K562 (cell line): Measurements from ENCODE around the gene PTPRU. TPM values are rescaled to one million over a fixed set of nuclear protein-coding genes. Genes with fewer than 3 reads are reported as not detected.

Experiments
- ARID1B ChIP-seq: fragments of 450-650 bp; IDR thresholded peaks from 2 replicates; pipeline ENCODE4 v1.6.1; 2016; ENCODE audit warnings: antibody characterized with exemption, mild to moderate bottlenecking, inconsistent platforms
- BCOR ChIP-seq: fragments of 450-650 bp; IDR thresholded peaks from 2 replicates; pipeline ENCODE4 v1.6.1; 2016
- ELF4 ChIP-seq: fragments of 450-650 bp; formaldehyde crosslinking; IDR thresholded peaks from 2 replicates; pipeline ENCODE4 v1.4.0; 2022; ENCODE audit warnings: missing genetic modification characterization
- ESRRA ChIP-seq: fragments of 450-650 bp; IDR thresholded peaks from 2 replicates; pipeline ENCODE4 v1.6.1; 2014; ENCODE audit warnings: low read depth, mild to moderate bottlenecking, moderate library complexity, borderline replicate concordance
- FOXA1 ChIP-seq: fragments of 450-650 bp; IDR thresholded peaks from 2 replicates; pipeline ENCODE4 v1.6.1; 2016; ENCODE audit warnings: mild to moderate bottlenecking, borderline replicate concordance
- GABPB1 ChIP-seq: sonication (generic); formaldehyde crosslinking; IDR thresholded peaks from 2 replicates; pipeline ENCODE4 v1.8.0; 2022; ENCODE audit warnings: mild to moderate bottlenecking, missing genetic modification reagents
- KDM2B ChIP-seq: fragments of 250-450 bp; sonication (Bioruptor Pico); IDR thresholded peaks from 2 replicates; pipeline ENCODE4 v1.8.0; 2021; ENCODE audit warnings: mild to moderate bottlenecking, moderate library complexity
- NFIC ChIP-seq: fragments of 450-650 bp; IDR thresholded peaks from 2 replicates; pipeline ENCODE4 v1.6.1; 2017; ENCODE audit warnings: mild to moderate bottlenecking, inconsistent platforms
- PHF8 ChIP-seq: fragments of 200-600 bp; sonication (generic); IDR thresholded peaks from 2 replicates; pipeline ENCODE4 v1.6.1; 2012; ENCODE audit warnings: mixed run types, mild to moderate bottlenecking, inconsistent platforms, low read length, moderate library complexity, borderline replicate concordance
- PTRF ChIP-seq: fragments of 450-650 bp; IDR thresholded peaks from 2 replicates; pipeline ENCODE4 v1.6.1; 2016; ENCODE audit warnings: mild to moderate bottlenecking, missing genetic modification characterization, missing compliant biosample characterization
- RB1 ChIP-seq: fragments of 450-650 bp; IDR thresholded peaks from 2 replicates; pipeline ENCODE4 v1.6.1; 2017; ENCODE audit warnings: low read depth, mild to moderate bottlenecking
- SIN3A ChIP-seq, 2 experiments: fragments of 150-350 bp in 1 of 2; IDR thresholded peaks; 2 replicates each; pipeline ENCODE4 v1.6.1; 2011 to 2016; ENCODE audit warnings: borderline replicate concordance in 2 of 2, low read depth in 2 of 2, low read length in 2 of 2, mild to moderate bottlenecking in 2 of 2, moderate library complexity in 2 of 2; ENCODE audit not compliant: control insufficient read depth in 1 of 2
- ZBTB7A ChIP-seq: IDR thresholded peaks from 2 replicates; pipeline ENCODE4 v1.6.1; 2011; ENCODE audit warnings: low read depth, mild to moderate bottlenecking, low read length, moderate library complexity, borderline replicate concordance; ENCODE audit not compliant: control insufficient read depth
- polyA plus RNA-seq, 8 experiments: library from polyadenylated mRNA; depleted of rRNA in 4 of 8; stranded (reverse) in 5 of 8; unstranded in 3 of 8; fragments of >200 nt; fragmentation: Nextera tagmentation in 2 of 8; fragmentation: Illumina TruSeq in 1 of 8; extraction: Ambion mirVana in 2 of 8; extraction: Trizol in 1 of 8; gene quantifications; 2 replicates each; pipeline versions ENCODE4 v1.2.1 to v1.2.3, GENCODE V29; 2011 to 2014; ENCODE audit warnings: inconsistent platforms in 1 of 8, missing spikeins in 1 of 8
- total RNA-seq, 7 experiments: library from RNA; depleted of rRNA in 6 of 7; stranded (reverse); fragments of >200 nt in 6 of 7; fragmentation: Illumina TruSeq in 2 of 7; extraction: Trizol in 2 of 7; gene quantifications; 2 replicates each; pipeline versions ENCODE4 v1.2.1 to v1.2.3, GENCODE V29; 2011 to 2021; ENCODE audit warnings: low replicate concordance in 1 of 7
- TF ChIP-seq, protein P1 (sequence below), 2 experiments: fragments of 450-650 bp; IDR thresholded peaks; 2 replicates each; pipeline ENCODE4 v1.6.1; 2016; ENCODE audit warnings: mild to moderate bottlenecking in 2 of 2, borderline replicate concordance in 1 of 2, low read depth in 1 of 2, moderate library complexity in 1 of 2
- TF ChIP-seq, protein P2 (sequence below): conservative IDR thresholded peaks from 2 replicates; pipeline ENCODE4 v1.6.1; 2011; ENCODE audit warnings: low read depth, mild to moderate bottlenecking, low read length; ENCODE audit not compliant: control insufficient read depth
- TF ChIP-seq, protein P3 (sequence below): fragments of 450-650 bp; formaldehyde crosslinking; conservative IDR thresholded peaks from 2 replicates; pipeline ENCODE4 v1.4.0; 2022; ENCODE audit warnings: mild to moderate bottlenecking, missing genetic modification characterization

Gene PTPRU
- total and polyA plus RNA-seq, 9 of the 15 experiments (the other 6 are each of a cell fraction or from before 2014, with no cell fraction given): 0.01 to 2.9 (median 1.0) TPM

DNA sequence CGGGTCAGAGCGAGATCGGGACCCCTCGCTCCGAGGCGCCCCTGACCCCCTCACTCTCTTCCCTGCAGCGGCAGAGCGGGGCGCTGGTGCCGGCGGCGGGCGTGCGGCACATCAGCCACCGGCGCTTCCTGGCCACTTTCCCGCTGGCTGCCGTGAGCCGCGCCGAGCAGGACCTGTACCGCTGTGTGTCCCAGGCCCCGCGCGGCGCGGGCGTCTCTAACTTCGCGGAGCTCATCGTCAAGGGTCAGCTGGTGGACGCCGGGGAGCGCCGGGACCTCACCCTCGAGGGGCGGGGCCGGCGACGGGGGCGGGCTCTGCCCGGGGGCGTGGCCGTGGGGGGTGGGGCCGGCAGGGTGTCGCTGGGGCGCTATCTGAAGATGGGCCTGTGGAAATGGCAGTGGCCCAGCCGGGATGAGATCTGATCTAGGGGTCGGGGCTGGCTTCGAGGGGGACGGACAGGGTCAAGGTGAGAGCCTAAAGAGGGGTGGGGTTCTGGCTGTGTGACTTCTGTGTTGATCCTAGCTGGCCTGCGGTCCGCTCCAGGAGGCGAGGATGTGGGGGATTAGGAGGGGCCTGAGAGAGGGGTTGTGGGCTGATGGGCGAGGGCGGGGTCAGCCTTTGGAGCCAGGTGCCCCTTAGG, 23.6 kb downstream of the PTPRU start (continued):
- TF ChIP-seq, protein P1, sequence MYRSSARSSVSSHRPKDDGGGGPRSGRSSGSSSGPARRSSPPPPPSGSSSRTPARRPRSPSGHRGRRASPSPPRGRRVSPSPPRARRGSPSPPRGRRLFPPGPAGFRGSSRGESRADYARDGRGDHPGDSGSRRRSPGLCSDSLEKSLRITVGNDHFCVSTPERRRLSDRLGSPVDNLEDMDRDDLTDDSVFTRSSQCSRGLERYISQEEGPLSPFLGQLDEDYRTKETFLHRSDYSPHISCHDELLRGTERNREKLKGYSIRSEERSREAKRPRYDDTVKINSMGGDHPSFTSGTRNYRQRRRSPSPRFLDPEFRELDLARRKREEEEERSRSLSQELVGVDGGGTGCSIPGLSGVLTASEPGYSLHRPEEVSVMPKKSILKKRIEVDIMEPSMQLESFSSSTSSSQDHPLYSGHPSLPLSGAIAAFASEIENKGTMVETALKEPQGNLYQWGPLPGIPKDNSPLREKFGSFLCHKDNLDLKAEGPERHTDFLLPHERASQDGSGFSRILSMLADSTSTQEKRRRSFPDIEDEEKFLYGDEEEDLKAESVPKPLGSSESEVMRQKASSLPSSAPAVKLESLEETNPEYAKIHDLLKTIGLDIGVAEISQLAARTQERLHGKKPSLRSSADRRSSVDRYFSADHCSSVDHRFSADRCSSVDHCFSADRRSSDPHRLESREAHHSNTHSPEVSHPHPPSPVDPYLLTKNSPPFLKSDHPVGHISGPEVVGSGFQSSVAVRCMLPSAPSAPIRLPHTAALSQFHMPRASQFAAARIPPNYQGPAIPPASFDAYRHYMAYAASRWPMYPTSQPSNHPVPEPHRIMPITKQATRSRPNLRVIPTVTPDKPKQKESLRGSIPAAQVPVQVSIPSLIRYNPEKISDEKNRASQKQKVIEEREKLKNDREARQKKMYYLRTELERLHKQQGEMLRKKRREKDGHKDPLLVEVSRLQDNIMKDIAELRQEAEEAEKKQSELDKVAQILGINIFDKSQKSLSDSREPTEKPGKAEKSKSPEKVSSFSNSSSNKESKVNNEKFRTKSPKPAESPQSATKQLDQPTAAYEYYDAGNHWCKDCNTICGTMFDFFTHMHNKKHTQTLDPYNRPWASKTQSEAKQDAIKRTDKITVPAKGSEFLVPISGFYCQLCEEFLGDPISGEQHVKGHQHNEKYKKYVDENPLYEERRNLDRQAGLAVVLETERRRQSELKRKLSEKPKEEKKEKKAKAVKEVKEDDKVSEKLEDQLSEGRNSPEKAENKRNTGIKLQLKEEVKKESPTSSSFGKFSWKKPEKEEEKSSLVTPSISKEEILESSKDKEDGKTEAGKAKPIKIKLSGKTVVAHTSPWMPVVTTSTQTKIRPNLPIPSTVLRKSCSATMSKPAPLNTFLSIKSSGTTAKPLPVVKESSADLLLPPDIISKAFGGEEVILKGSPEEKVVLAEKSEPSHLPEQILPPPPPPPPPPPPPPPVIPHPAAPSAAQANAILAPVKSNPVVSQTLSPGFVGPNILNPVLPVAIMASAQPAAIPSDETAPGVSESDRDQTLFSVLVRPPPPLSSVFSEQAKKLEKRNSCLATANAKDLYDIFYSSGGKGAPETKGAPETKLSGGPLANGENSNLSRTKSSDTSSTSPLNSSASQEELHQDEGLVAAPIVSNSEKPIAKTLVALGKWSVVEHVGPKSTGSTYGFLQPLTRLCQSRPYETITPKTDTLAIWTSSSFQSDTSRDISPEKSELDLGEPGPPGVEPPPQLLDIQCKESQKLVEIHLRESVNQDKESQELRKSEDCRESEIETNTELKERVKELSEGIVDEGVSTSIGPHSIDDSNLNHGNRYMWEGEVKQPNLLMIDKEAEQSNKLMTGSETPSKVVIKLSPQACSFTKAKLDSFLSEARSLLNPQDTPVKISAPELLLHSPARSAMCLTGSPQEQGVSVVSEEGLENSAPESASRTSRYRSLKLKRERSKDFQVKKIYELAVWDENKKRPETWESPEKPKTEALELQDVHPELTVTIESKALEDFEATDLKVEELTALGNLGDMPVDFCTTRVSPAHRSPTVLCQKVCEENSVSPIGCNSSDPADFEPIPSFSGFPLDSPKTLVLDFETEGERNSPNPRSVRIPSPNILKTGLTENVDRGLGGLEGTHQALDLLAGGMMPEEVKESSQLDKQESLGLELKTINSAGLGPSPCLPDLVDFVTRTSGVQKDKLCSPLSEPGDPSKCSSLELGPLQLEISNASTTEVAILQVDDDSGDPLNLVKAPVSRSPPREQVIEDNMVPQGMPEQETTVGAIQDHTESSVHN (IDR thresholded peaks at IDR 0.05; ENCODE audit: borderline replicate concordance in 1 of 2, low read depth in 1 of 2): no peak
- TF ChIP-seq ARID1B: 0 out of 2 replicates have a peak, but pooled peaks have one; percentile 29
- TF ChIP-seq GABPB1 (CRISPR knock-in tag): 0 out of 2 replicates have a peak, but pooled peaks have one; percentile 55
- 0 out of 2 replicates have a peak, but pooled peaks have one; percentile 43 for TF ChIP-seq ELF4 (CRISPR knock-in tag)
- TF ChIP-seq, protein P2, sequence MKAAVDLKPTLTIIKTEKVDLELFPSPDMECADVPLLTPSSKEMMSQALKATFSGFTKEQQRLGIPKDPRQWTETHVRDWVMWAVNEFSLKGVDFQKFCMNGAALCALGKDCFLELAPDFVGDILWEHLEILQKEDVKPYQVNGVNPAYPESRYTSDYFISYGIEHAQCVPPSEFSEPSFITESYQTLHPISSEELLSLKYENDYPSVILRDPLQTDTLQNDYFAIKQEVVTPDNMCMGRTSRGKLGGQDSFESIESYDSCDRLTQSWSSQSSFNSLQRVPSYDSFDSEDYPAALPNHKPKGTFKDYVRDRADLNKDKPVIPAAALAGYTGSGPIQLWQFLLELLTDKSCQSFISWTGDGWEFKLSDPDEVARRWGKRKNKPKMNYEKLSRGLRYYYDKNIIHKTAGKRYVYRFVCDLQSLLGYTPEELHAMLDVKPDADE: no peak
- TF ChIP-seq PTRF (tag): no peak
- peak; percentile 28; the same call in 1 of the 2 replicates for TF ChIP-seq PHF8
- TF ChIP-seq ESRRA: peak; percentile 25; the same call in 1 of the 2 replicates
- TF ChIP-seq NFIC: 0 out of 2 replicates have a peak, but pooled peaks have one; percentile 14
- no peak for TF ChIP-seq FOXA1
- TF ChIP-seq, protein P3, sequence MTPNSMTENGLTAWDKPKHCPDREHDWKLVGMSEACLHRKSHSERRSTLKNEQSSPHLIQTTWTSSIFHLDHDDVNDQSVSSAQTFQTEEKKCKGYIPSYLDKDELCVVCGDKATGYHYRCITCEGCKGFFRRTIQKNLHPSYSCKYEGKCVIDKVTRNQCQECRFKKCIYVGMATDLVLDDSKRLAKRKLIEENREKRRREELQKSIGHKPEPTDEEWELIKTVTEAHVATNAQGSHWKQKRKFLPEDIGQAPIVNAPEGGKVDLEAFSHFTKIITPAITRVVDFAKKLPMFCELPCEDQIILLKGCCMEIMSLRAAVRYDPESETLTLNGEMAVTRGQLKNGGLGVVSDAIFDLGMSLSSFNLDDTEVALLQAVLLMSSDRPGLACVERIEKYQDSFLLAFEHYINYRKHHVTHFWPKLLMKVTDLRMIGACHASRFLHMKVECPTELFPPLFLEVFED: 0 out of 2 replicates have a peak, but pooled peaks have one; percentile 31
- 0 out of 4 replicates have a peak, but pooled peaks have one; percentile 48 to 49 for TF ChIP-seq SIN3A (IDR thresholded peaks at IDR 0.05; ENCODE audit: borderline replicate concordance in 2 of 2, control insufficient read depth in 1 of 2, low read depth in 2 of 2, low read length in 2 of 2)
- TF ChIP-seq RB1: peak; percentile 52
- TF ChIP-seq BCOR: 0 out of 2 replicates have a peak, but pooled peaks have one; percentile 9
- peak; percentile 90 for TF ChIP-seq KDM2B (CRISPR knock-in tag)
- peak; percentile 47; the same call in 1 of the 2 replicates for TF ChIP-seq ZBTB7A
